Caco-2 (cell line): ENCODE results near the gene KIF2C. TPM values are rescaled to one million over a fixed set of nuclear protein-coding genes. Genes with fewer than 3 reads are reported as not detected.
A peak's percentile ranks its signal among the peaks of the same experiment; 100 is the strongest.

ENCODE experiments used
- BruUV-seq: library from RNA; stranded (reverse); fragments of 400-500 nt; replicated peaks from 2 replicates; lab custom pipeline; 2021; lab: Mats Ljungman, UMichigan
- CTCF ChIA-PET: fragments of 300-600 bp; sonication (Branson Sonifier 250); formaldehyde crosslinking; loops from one replicate; lab custom pipeline; 2022; ENCODE audit warnings: antibody characterized with exemption; lab: Charles Lee
- POLR2A ChIA-PET: fragments of 300-600 bp; sonication (Branson Sonifier 250); formaldehyde crosslinking; loops from one replicate; lab custom pipeline; 2022; ENCODE audit warnings: antibody characterized with exemption; lab: Charles Lee
- DNase-seq, 2 experiments: peaks; one replicate each; pipeline versions ENCODE4 v3.0.0 to v3.0.0-alpha.2; 2020 to 2022
- H3K27me3 ChIP-seq: replicated peaks from 2 replicates; pipeline ENCODE4 v1.6.0; 2011; ENCODE audit warnings: low read length; ENCODE audit not compliant: control insufficient read depth, insufficient read depth
- H3K36me3 ChIP-seq: 2 replicates; pipeline ENCODE4 v1.5.1; 2011; ENCODE audit warnings: low read length; ENCODE audit not compliant: control insufficient read depth, insufficient read depth
- H3K4me1 ChIP-seq: fragments of 250-450 bp; sonication (Bioruptor Pico); 2 replicates; pipeline ENCODE4 v1.5.1; 2020; ENCODE audit warnings: mild to moderate bottlenecking
- H3K4me3 ChIP-seq: 2 replicates; pipeline ENCODE4 v1.5.1; 2011; ENCODE audit warnings: low read depth, mild to moderate bottlenecking, control low read depth, low read length
- H3K9me3 ChIP-seq: fragments of 250-450 bp; sonication (Bioruptor Pico); 2 replicates; pipeline ENCODE4 v1.5.1; 2020; ENCODE audit warnings: mild to moderate bottlenecking, moderate library complexity
- H3K27ac Mint-ChIP-seq: one replicate; pipeline ENCODE4 v1.8.0; 2022; ENCODE audit warnings: mixed read lengths; ENCODE audit not compliant: unreplicated experiment
- H3K27me3 Mint-ChIP-seq: one replicate; pipeline ENCODE4 v1.8.0; 2022; ENCODE audit warnings: mixed read lengths; ENCODE audit not compliant: insufficient read depth, unreplicated experiment
- H3K36me3 Mint-ChIP-seq: one replicate; pipeline ENCODE4 v1.8.0; 2022; ENCODE audit warnings: mild to moderate bottlenecking, mixed read lengths; ENCODE audit not compliant: insufficient read depth, unreplicated experiment
- H3K4me1 Mint-ChIP-seq: one replicate; pipeline ENCODE4 v1.8.0; 2022; ENCODE audit warnings: low read depth, mixed read lengths; ENCODE audit not compliant: unreplicated experiment
- H3K4me3 Mint-ChIP-seq: one replicate; pipeline ENCODE4 v1.8.0; 2022; ENCODE audit warnings: mild to moderate bottlenecking, moderate library complexity, mixed read lengths; ENCODE audit not compliant: unreplicated experiment
- H3K9me3 Mint-ChIP-seq: one replicate; pipeline ENCODE4 v1.8.0; 2022; ENCODE audit warnings: mixed read lengths; ENCODE audit not compliant: unreplicated experiment
- CTCF ChIP-seq, 2 experiments: fragments of 200-600 bp in 1 of 2; IDR thresholded peaks; 1 replicate in 1 of 2; 2 replicates in 1 of 2; pipeline versions ENCODE4 v1.5.1 to v1.8.0; 2011 to 2022; ENCODE audit warnings: antibody characterized with exemption in 1 of 2, control low read depth in 1 of 2, inconsistent platforms in 1 of 2, low read depth in 1 of 2, low read length in 1 of 2, mild to moderate bottlenecking in 1 of 2, moderate library complexity in 1 of 2; ENCODE audit not compliant: insufficient read depth in 1 of 2, severe bottlenecking in 1 of 2, unreplicated experiment in 1 of 2
- intact Hi-C: fragments of 100-400 bp; cut with micrococcal nuclease; formaldehyde crosslinking; loops from one replicate; pipeline ENCODE4 v1.10.0; 2022; ENCODE audit not compliant: unreplicated experiment
- total RNA-seq: library from RNA; stranded (reverse); gene quantifications from 2 replicates; pipeline ENCODE4 v1.2.3, GENCODE V29; 2022

KIF2C gene
- total RNA-seq, 1 experiment from 2014 or later: 61.0 TPM

DNA sequence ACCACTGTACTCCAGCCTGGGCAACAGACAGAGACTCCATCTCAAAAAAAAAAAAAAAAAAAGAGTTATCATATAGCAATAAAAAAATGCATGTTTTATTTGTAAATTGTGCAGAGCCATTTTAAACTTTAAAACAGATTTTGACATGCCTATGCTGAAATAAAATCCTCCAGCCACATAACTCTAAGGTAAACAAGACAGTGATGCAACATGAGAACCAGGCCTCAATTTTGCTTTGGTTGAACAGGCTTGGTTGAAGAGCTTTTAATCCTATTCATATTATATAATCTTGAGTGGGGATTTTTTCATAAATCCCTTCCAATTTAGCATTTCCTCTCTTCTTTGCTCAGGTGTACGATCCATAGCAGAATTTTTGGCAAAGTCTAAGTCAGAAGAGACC lies 39.1 kb upstream of the KIF2C start:
- intact Hi-C loops: no loop called here
- no peak for DNase-seq
- H3K27me3 Mint-ChIP-seq: peaks cover 2% of the 10 kb centered on the region
- no peaks in the 10 kb centered on the region for H3K9me3 Mint-ChIP-seq
- no peak overlapping the region for H3K4me3 ChIP-seq
- H3K36me3 Mint-ChIP-seq: no peaks in the 10 kb centered on the region
- no peak for TF ChIP-seq CTCF (IDR thresholded peaks at IDR 0.05; ENCODE audit: insufficient read depth in 1 of 2, low read depth in 1 of 2, low read length in 1 of 2, severe bottlenecking in 1 of 2, unreplicated experiment in 1 of 2)
- H3K27ac Mint-ChIP-seq: no peak overlapping the region
- H3K4me1 ChIP-seq: peaks cover 10% of the 10 kb centered on the region
- no peaks in the 10 kb centered on the region for H3K27me3 ChIP-seq
- ChIA-PET POLR2A (interaction anchor here (1.2 kb wide), 1 partner anchor 21 kb away, joined by 6 read pairs; no protein-coding TSS in a partner anchor), CTCF (interaction anchor here (1.0 kb wide), 1 partner anchor 31 kb away, joined by 3 read pairs; no protein-coding TSS in a partner anchor)
- no peaks in the 10 kb centered on the region for H3K9me3 ChIP-seq
- H3K4me1 Mint-ChIP-seq: peaks cover 7% of the 10 kb centered on the region
- no peak overlapping the region for H3K4me3 Mint-ChIP-seq
- no peaks in the 10 kb centered on the region for H3K36me3 ChIP-seq
- BruUV-seq: no TSS peak

GRCh38 chr1:44701141-44701573 lies 38.5 kb upstream of the KIF2C start:
- no TSS peak for BruUV-seq
- H3K4me3 ChIP-seq: no peak overlapping the region
- peaks cover 10% of the 10 kb centered on the region for H3K4me1 ChIP-seq
- no peaks in the 10 kb centered on the region for H3K27me3 ChIP-seq
- DNase-seq: peak; percentile 45 to 55
- intact Hi-C loops: no loop called here
- POLR2A ChIA-PET: interaction anchor here (1.2 kb wide), 1 partner anchor 21 kb away, joined by 6 read pairs; no protein-coding TSS in a partner anchor
- Mint-ChIP-seq H3K36me3 (no peaks in the 10 kb centered on the region), H3K27me3 (peaks cover 2% of the 10 kb centered on the region), H3K9me3 (no peaks in the 10 kb centered on the region), H3K4me1 (peaks cover 7% of the 10 kb centered on the region), H3K4me3 (no peak overlapping the region), H3K27ac (no peak overlapping the region)
- H3K36me3 ChIP-seq: no peaks in the 10 kb centered on the region
- H3K9me3 ChIP-seq: no peaks in the 10 kb centered on the region
- CTCF ChIA-PET: interaction anchor here (0.6 to 1.0 kb wide), 2 partner anchors 13 to 30 kb away, joined by 3 read pairs; no protein-coding TSS in a partner anchor
- TF ChIP-seq CTCF (IDR thresholded peaks at IDR 0.05; ENCODE audit: insufficient read depth in 1 of 2, low read depth in 1 of 2, low read length in 1 of 2, severe bottlenecking in 1 of 2, unreplicated experiment in 1 of 2): no peak

- Mint-ChIP-seq H3K27ac (no peak overlapping the region), H3K4me1 (peaks cover 7% of the 10 kb centered on the region), H3K27me3 (no peaks in the 10 kb centered on the region), H3K4me3 (no peak overlapping the region), H3K36me3 (no peaks in the 10 kb centered on the region), H3K9me3 (peaks cover 13% of the 10 kb centered on the region)
- intact Hi-C loops: no loop called here
- no peak for DNase-seq
- no peak overlapping the region for H3K4me3 ChIP-seq
- BruUV-seq: no TSS peak
- H3K27me3 ChIP-seq: no peaks in the 10 kb centered on the region
- H3K4me1 ChIP-seq: peaks cover 10% of the 10 kb centered on the region
- no peak for TF ChIP-seq CTCF (IDR thresholded peaks at IDR 0.05; ENCODE audit: insufficient read depth in 1 of 2, low read depth in 1 of 2, low read length in 1 of 2, severe bottlenecking in 1 of 2, unreplicated experiment in 1 of 2)
- no peaks in the 10 kb centered on the region for H3K36me3 ChIP-seq
- POLR2A ChIA-PET: no interaction called here
- no peaks in the 10 kb centered on the region for H3K9me3 ChIP-seq
- CTCF ChIA-PET: no interaction called here
These were observed 34.2 kb upstream of the KIF2C start for GRCh38 chr1:44705470-44705869.
